GM21447 (cell line): ENCODE data around the gene TEKT5.
"Not testable (repeated sequence)": the region's sequence is repeated elsewhere in the genome, so short reads cannot be mapped to it uniquely, and the experiment has no call there.

Experiments used
- ATAC-seq: cut with Tn5 transposase; IDR thresholded peaks from one replicate; pipeline ENCODE4 v1.9.1; 2021; ENCODE audit not compliant: unreplicated experiment

TEKT5 gene

GRCh38 chr16:10685709-10686108, 9.0 kb downstream of the TEKT5 start:
- ATAC-seq = no peak

- no peak for ATAC-seq
Observed at GRCh38 chr16:10684511-10685151, 10.1 kb downstream of the TEKT5 start.

GRCh38 chr16:10683170-10683569, 11.6 kb downstream of the TEKT5 start:
- no peak for ATAC-seq

- ATAC-seq = no peak
Observed at GRCh38 chr16:10682604-10683003, 12.1 kb downstream of the TEKT5 start.

- ATAC-seq = no peak
Observed at GRCh38 chr16:10681310-10682308, 13.1 kb downstream of the TEKT5 start.

- ATAC-seq = no peak
Observed at GRCh38 chr16:10679921-10680320, 14.8 kb downstream of the TEKT5 start.

GRCh38 chr16:10679441-10679840, 15.3 kb downstream of the TEKT5 start:
- not testable (repeated sequence) for ATAC-seq

GRCh38 chr16:10678655-10679054, 16.1 kb downstream of the TEKT5 start:
- ATAC-seq = no peak

- ATAC-seq = no peak
Observed at GRCh38 chr16:10676284-10676683, 18.4 kb downstream of the TEKT5 start.

GRCh38 chr16:10675861-10676260, 18.9 kb downstream of the TEKT5 start:
- ATAC-seq = no peak

GRCh38 chr16:10675216-10675615, 19.5 kb downstream of the TEKT5 start:
- ATAC-seq = no peak

GRCh38 chr16:10671729-10672128, 23.0 kb downstream of the TEKT5 start:
- ATAC-seq = no peak

GRCh38 chr16:10669791-10670190, 24.9 kb downstream of the TEKT5 start:
- no peak for ATAC-seq

- no peak for ATAC-seq
Observed at GRCh38 chr16:10668322-10669045, 26.2 kb downstream of the TEKT5 start.

GRCh38 chr16:10667239-10667638, 27.5 kb downstream of the TEKT5 start:
- ATAC-seq = no peak

GRCh38 chr16:10666291-10666690, 28.4 kb downstream of the TEKT5 start:
- ATAC-seq = no peak

- no peak for ATAC-seq
Observed at GRCh38 chr16:10665166-10665565, 29.6 kb downstream of the TEKT5 start.

GRCh38 chr16:10664720-10665126, 30.0 kb downstream of the TEKT5 start:
- ATAC-seq = no peak

- ATAC-seq = no peak
Observed at GRCh38 chr16:10663744-10664143, 31.0 kb downstream of the TEKT5 start.

GRCh38 chr16:10663146-10663545, 31.6 kb downstream of the TEKT5 start:
- no peak for ATAC-seq

- ATAC-seq = no peak
Observed at GRCh38 chr16:10662212-10662611, 32.5 kb downstream of the TEKT5 start.
